GM12864 (cell line): Measurements from ENCODE around the gene WNT8A.
"Not testable (repeated sequence)": the region's sequence is repeated elsewhere in the genome, so short reads cannot be mapped to it uniquely, and the experiment has no call there.

Experiments used
- DNase-seq: peaks from one replicate; pipeline ENCODE4 v3.0.0-alpha.2; 2011; ENCODE audit warnings: low read depth
- H3K4me3 ChIP-seq: 2 replicates; pipeline ENCODE4 v1.5.1; 2011; ENCODE audit warnings: mild to moderate bottlenecking, low read depth, low read length, control low read depth
- CTCF ChIP-seq: IDR thresholded peaks from 2 replicates; pipeline ENCODE4 v1.5.1; 2011; ENCODE audit warnings: low read depth, mild to moderate bottlenecking, moderate library complexity, low read length, control low read depth, inconsistent platforms; ENCODE audit errors: missing control alignments

The WNT8A gene

DNA sequence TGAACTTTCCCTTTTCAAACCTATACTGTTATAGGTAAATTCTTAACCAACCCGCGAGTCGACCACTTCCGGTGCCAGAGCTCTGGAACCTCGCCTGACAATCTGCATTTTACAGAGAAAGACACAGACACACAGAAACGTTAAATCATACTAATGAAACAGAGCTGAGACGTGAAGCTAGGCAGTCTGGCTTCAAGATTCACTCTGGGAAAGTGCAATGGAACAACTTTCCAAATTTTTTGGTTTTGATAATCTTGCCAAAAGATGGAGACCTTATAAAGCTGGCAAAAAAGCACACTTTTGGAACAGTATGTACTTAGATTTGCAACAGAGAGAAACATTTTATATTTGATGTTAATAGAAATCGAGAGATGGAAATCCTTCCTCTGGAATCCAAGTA lies 15.9 kb upstream of the WNT8A start:
- no peak for TF ChIP-seq CTCF
- no peak overlapping the region for H3K4me3 ChIP-seq
- DNase-seq, result no peak

DNA sequence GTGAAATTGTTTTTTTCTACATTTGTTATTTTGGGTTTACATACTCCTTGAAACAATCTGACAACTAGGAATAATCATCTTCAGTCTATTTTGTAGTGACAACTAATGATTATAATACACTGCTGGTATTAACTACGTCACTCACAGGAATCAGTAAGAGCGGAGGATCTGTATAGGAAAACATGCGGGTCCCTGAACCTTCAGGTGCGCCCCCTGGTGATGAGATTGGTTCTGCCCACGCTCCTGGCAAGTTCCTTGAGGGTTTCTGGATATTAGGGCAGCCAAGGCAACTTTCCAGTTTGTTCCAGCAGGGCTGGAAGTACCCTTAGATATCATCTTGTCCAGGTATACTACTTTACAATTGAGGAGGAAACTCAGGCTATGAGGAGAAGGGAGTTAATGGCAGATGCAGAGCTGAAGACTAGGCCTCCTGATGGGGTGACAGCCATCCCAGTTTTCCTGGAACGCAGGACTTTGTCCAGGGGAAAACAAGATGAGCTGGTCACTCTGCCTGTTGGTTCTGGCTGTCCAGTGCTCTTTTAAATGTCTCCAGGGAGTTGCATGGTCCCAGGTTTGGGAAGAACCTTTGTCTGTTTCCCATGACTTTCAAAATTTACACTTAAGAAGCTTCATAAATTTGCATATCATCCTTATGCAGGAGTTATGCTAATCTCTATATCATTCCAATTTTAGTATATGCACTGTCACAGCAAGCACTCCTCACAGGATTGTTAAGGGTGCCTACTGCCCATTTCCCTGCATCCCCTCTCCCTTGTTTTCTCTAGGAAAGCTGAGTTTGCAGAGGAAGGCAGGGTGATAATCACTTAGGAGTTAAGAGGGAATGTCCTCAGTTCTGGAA lies 14.9 kb upstream of the WNT8A start:
- no peak overlapping the region for H3K4me3 ChIP-seq
- TF ChIP-seq CTCF, result peak; percentile 73
- peak; percentile 29 for DNase-seq

- H3K4me3 ChIP-seq, DNase-seq: not testable (repeated sequence)
Measured at GRCh38 chr5:138070026-138070425, 13.8 kb upstream of the WNT8A start.

GRCh38 chr5:138077064-138077696 lies 6.7 kb upstream of the WNT8A start:
- DNase-seq, result peak; percentile 24
- H3K4me3 ChIP-seq, result no peak overlapping the region
- TF ChIP-seq CTCF, result peak; percentile 83

- no peak overlapping the region for H3K4me3 ChIP-seq
- no peak for DNase-seq
- no peak for TF ChIP-seq CTCF
Measured at GRCh38 chr5:138078006-138078643, 5.7 kb upstream of the WNT8A start.

- H3K4me3 ChIP-seq, result no peak overlapping the region
- TF ChIP-seq CTCF, result peak; percentile 23
- no peak for DNase-seq
Measured at GRCh38 chr5:138082033-138082432, 1.8 kb upstream of the WNT8A start.

- no peak overlapping the region for H3K4me3 ChIP-seq
- no peak for TF ChIP-seq CTCF
- DNase-seq, result no peak
Measured at GRCh38 chr5:138091685-138092084, 7.9 kb downstream of the WNT8A start.
